Liver (tissue), 9 donors: ENCODE measurements around the gene AGPAT3. TPM values are rescaled to one million over a fixed set of nuclear protein-coding genes. Genes with fewer than 3 reads are reported as not detected.

Experiments used
- DNase-seq: peaks from one replicate; pipeline ENCODE4 v3.0.0-alpha.2; 2017; ENCODE audit warnings: low spot score
- H3K27ac ChIP-seq, 2 donors: one replicate each; pipeline ENCODE4 v1.7.0; 2013; ENCODE audit warnings: inconsistent platforms in 2 of 2, low read length in 2 of 2, control low read depth in 1 of 2, low read depth in 1 of 2, mild to moderate bottlenecking in 1 of 2
- H3K27me3 ChIP-seq, 4 donors: one replicate each; pipeline versions ENCODE4 v1.6.1 to v1.7.0; 2013; ENCODE audit warnings: low read length in 3 of 4, inconsistent platforms in 1 of 4, mild to moderate bottlenecking in 1 of 4, moderate library complexity in 1 of 4; ENCODE audit not compliant: control insufficient read depth in 4 of 4, insufficient read depth in 4 of 4
- H3K36me3 ChIP-seq, 4 donors: one replicate each; pipeline versions ENCODE4 v1.6.1 to v1.7.0; 2013; ENCODE audit warnings: low read length in 3 of 4, mild to moderate bottlenecking in 3 of 4, low read depth in 1 of 4, moderate library complexity in 1 of 4; ENCODE audit not compliant: control insufficient read depth in 4 of 4, insufficient read depth in 3 of 4
- H3K4me1 ChIP-seq, 4 donors: one replicate each; pipeline versions ENCODE4 v1.6.1 to v1.7.0; 2013; ENCODE audit warnings: low read length in 3 of 4, mild to moderate bottlenecking in 3 of 4, moderate library complexity in 1 of 4; ENCODE audit not compliant: control insufficient read depth in 4 of 4, insufficient read depth in 4 of 4
- H3K4me3 ChIP-seq, 3 donors: one replicate each; pipeline versions ENCODE4 v1.6.1 to v1.7.0; 2013; ENCODE audit warnings: low read length in 3 of 3, control low read depth in 1 of 3, low read depth in 1 of 3, mild to moderate bottlenecking in 1 of 3
- H3K9ac ChIP-seq, 2 donors: one replicate each; pipeline ENCODE4 v1.7.0; 2013; ENCODE audit warnings: low read length in 2 of 2, mild to moderate bottlenecking in 2 of 2, moderate library complexity in 2 of 2, control low read depth in 1 of 2, low read depth in 1 of 2
- H3K9me3 ChIP-seq, 4 donors: one replicate each; pipeline versions ENCODE4 v1.6.1 to v1.7.0; 2013; ENCODE audit warnings: low read length in 3 of 4; ENCODE audit not compliant: control insufficient read depth in 4 of 4
- ATF3 ChIP-seq: IDR thresholded peaks from 2 replicates; pipeline ENCODE4 v1.6.1; 2016; ENCODE audit warnings: antibody characterized with exemption
- EGR1 ChIP-seq, 2 donors: IDR thresholded peaks; 2 replicates each; pipeline ENCODE4 v1.6.1; 2016 to 2018; ENCODE audit warnings: antibody characterized with exemption in 2 of 2, low read depth in 2 of 2
- FOXA1 ChIP-seq: IDR thresholded peaks from 2 replicates; pipeline ENCODE4 v1.6.1; 2016; ENCODE audit warnings: antibody characterized with exemption
- GABPA ChIP-seq, 2 donors: IDR thresholded peaks in 1 of 2; conservative IDR thresholded peaks in 1 of 2; 2 replicates each; pipeline ENCODE4 v1.6.1; 2016; ENCODE audit warnings: antibody characterized with exemption in 2 of 2, mild to moderate bottlenecking in 1 of 2, moderate library complexity in 1 of 2
- HNF4A ChIP-seq, 2 donors: conservative IDR thresholded peaks; 2 replicates each; pipeline ENCODE4 v1.6.1; 2016; ENCODE audit warnings: antibody characterized with exemption in 2 of 2, mild to moderate bottlenecking in 2 of 2
- HNF4G ChIP-seq: IDR thresholded peaks from 2 replicates; pipeline ENCODE4 v1.6.1; 2016; ENCODE audit warnings: antibody characterized with exemption
- JUND ChIP-seq, 2 donors: IDR thresholded peaks; 2 replicates each; pipeline ENCODE4 v1.6.1; 2016; ENCODE audit warnings: antibody characterized with exemption in 2 of 2
- MAX ChIP-seq: IDR thresholded peaks from 2 replicates; pipeline ENCODE4 v1.6.1; 2016; ENCODE audit warnings: antibody characterized with exemption
- NR2F2 ChIP-seq: IDR thresholded peaks from 2 replicates; pipeline ENCODE4 v1.6.1; 2016; ENCODE audit warnings: antibody characterized with exemption
- RAD21 ChIP-seq, 2 donors: IDR thresholded peaks; 2 replicates each; pipeline ENCODE4 v1.6.1; 2016; ENCODE audit warnings: antibody characterized with exemption in 2 of 2, mild to moderate bottlenecking in 2 of 2
- REST ChIP-seq: IDR thresholded peaks from 2 replicates; pipeline ENCODE4 v1.6.1; 2016; ENCODE audit warnings: antibody characterized with exemption, mild to moderate bottlenecking
- RXRA ChIP-seq, 2 donors: IDR thresholded peaks; 2 replicates each; pipeline ENCODE4 v1.6.1; 2017 to 2018; ENCODE audit warnings: antibody characterized with exemption in 2 of 2, mild to moderate bottlenecking in 1 of 2
- SP1 ChIP-seq: IDR thresholded peaks from 2 replicates; pipeline ENCODE4 v1.6.1; 2018; ENCODE audit warnings: antibody characterized with exemption, mild to moderate bottlenecking
- YY1 ChIP-seq: IDR thresholded peaks from 2 replicates; pipeline ENCODE4 v1.6.1; 2016; ENCODE audit warnings: antibody characterized with exemption, mild to moderate bottlenecking
- ZBTB33 ChIP-seq: IDR thresholded peaks from 2 replicates; pipeline ENCODE4 v1.6.1; 2016; ENCODE audit warnings: antibody characterized with exemption
- WGBS: extraction: QIAGEN DNeasy Blood & Tissue Kit; methylation state at CpG from one replicate; pipeline ENCODE4 v1.1.7; 2013; 5-methylcytosine and 5-hydroxymethylcytosine counted together
- polyA plus RNA-seq, 2 donors: library from polyadenylated mRNA; stranded (reverse) in 1 of 2; unstranded in 1 of 2; fragments of 200-250 nt in 1 of 2; fragments of >200 nt in 1 of 2; fragmentation: Nextera tagmentation in 1 of 2; extraction: Ambion mirVana in 1 of 2; gene quantifications; one replicate each; pipeline versions ENCODE4 v1.2.1 to v1.2.3, GENCODE V29; 2013 to 2015
- total RNA-seq, 2 donors: library from RNA; depleted of rRNA; stranded (reverse); fragments of >200 nt; gene quantifications; one replicate each; pipeline ENCODE4 v1.2.3, GENCODE V29; 2014
- donor health status: healthy.
- donor health status: healthy.
- donor health status: healthy.
- donor health status: healthy.
- donor health status: healthy.

The AGPAT3 gene
- total and polyA plus RNA-seq, 4 donors = 32.3 to 148 (median 59.8) TPM

GRCh38 chr21:43979654-43980053 is 114.6 kb downstream of the AGPAT3 start:
- no peak overlapping the region for H3K27ac ChIP-seq
- H3K4me3 ChIP-seq = no peak overlapping the region
- H3K9ac ChIP-seq = no peak overlapping the region
- no peaks in the 10 kb centered on the region for H3K4me1 ChIP-seq
- H3K9me3 ChIP-seq = no peaks in the 10 kb centered on the region
- peaks cover 9 to 36% (median 22%) of the 10 kb centered on the region in 4 donors for H3K36me3 ChIP-seq
- WGBS = 84% methylated on average over 7 of the region's 7 CpGs
- no peak for DNase-seq
- H3K27me3 ChIP-seq = no peaks in the 10 kb centered on the region
- TF ChIP-seq RAD21 (IDR thresholded peaks at IDR 0.05) (no peak), GABPA (IDR thresholded peaks at IDR 0.05 in 1 of 2, conservative IDR thresholded peaks at IDR 0.05 in 1 of 2) (no peak), REST (no peak), RXRA (IDR thresholded peaks at IDR 0.05) (no peak), NR2F2 (no peak), HNF4G (no peak), ZBTB33 (no peak), HNF4A (conservative IDR thresholded peaks at IDR 0.05) (no peak), MAX (no peak), ATF3 (no peak), FOXA1 (no peak)

GRCh38 chr21:43981151-43981870 is 116.3 kb downstream of the AGPAT3 start:
- no peak for DNase-seq
- Histone ChIP-seq H3K27ac (no peak overlapping the region), H3K4me3 (no peak overlapping the region), H3K9ac (no peak overlapping the region), H3K27me3 (no peaks in the 10 kb centered on the region), H3K36me3 (peaks cover 9 to 36% (median 22%) of the 10 kb centered on the region in 4 donors), H3K4me1 (peaks cover 0 to 4% (median 0%) of the 10 kb centered on the region in 4 donors), H3K9me3 (no peaks in the 10 kb centered on the region)
- no peak for TF ChIP-seq RAD21 (IDR thresholded peaks at IDR 0.05)
- TF ChIP-seq GABPA (IDR thresholded peaks at IDR 0.05 in 1 of 2, conservative IDR thresholded peaks at IDR 0.05 in 1 of 2) = no peak
- TF ChIP-seq FOXA1 = no peak
- TF ChIP-seq ATF3 = no peak
- no peak for TF ChIP-seq YY1
- no peak for TF ChIP-seq JUND (IDR thresholded peaks at IDR 0.05)
- TF ChIP-seq EGR1 (IDR thresholded peaks at IDR 0.05; ENCODE audit: low read depth in 2 of 2) = no peak
- no peak for TF ChIP-seq SP1
- WGBS = 90% methylated on average over 26 of the region's 26 CpGs
